A673 (cell line): ENCODE data around the gene ARRB1. TPM values are rescaled to one million over a fixed set of nuclear protein-coding genes. Genes with fewer than 3 reads are reported as not detected.

Experiments
- BruUV-seq: library from RNA; stranded (reverse); fragments of 400-500 nt; replicated peaks from 2 replicates; lab custom pipeline; 2021; lab: Mats Ljungman, UMichigan
- CTCF ChIA-PET: fragments of 300-600 bp; sonication (Branson Sonifier 250); formaldehyde crosslinking; loops from one replicate; lab custom pipeline; 2022; ENCODE audit warnings: antibody characterized with exemption; lab: Charles Lee
- POLR2A ChIA-PET: fragments of 300-600 bp; sonication (Branson Sonifier 250); formaldehyde crosslinking; loops from one replicate; lab custom pipeline; 2022; ENCODE audit warnings: antibody characterized with exemption; ENCODE audit not compliant: low non-redundant PET; lab: Charles Lee
- DNase-seq: peaks from one replicate; pipeline ENCODE4 v3.0.0-alpha.2; 2015; ENCODE audit warnings: low spot score
- H3K27ac ChIP-seq: fragments of 200-600 bp; sonication (generic); 2 replicates; pipeline ENCODE4 v1.5.1; 2016; ENCODE audit warnings: mixed run types, low read depth, mild to moderate bottlenecking, mixed read lengths, antibody characterized with exemption, low read length; ENCODE audit not compliant: poor library complexity, severe bottlenecking
- H3K27me3 ChIP-seq: fragments of 200-600 bp; sonication (generic); replicated peaks from 2 replicates; pipeline ENCODE4 v1.6.1; 2017; ENCODE audit warnings: mixed run types, low read depth, mild to moderate bottlenecking, mixed read lengths, antibody characterized with exemption, low read length; ENCODE audit not compliant: insufficient read depth, poor library complexity
- H3K36me3 ChIP-seq: fragments of 200-600 bp; sonication (generic); 2 replicates; pipeline ENCODE4 v1.6.1; 2016; ENCODE audit warnings: mixed run types, mild to moderate bottlenecking, mixed read lengths, antibody characterized with exemption, low read length; ENCODE audit not compliant: insufficient read depth, poor library complexity, severe bottlenecking
- H3K4me1 ChIP-seq: fragments of 200-600 bp; sonication (generic); 2 replicates; pipeline ENCODE4 v1.6.1; 2017; ENCODE audit warnings: mixed run types, mild to moderate bottlenecking, mixed read lengths, antibody characterized with exemption, low read length; ENCODE audit not compliant: insufficient read depth, poor library complexity, severe bottlenecking
- H3K4me3 ChIP-seq: fragments of 200-600 bp; sonication (generic); 2 replicates; pipeline ENCODE4 v1.5.1; 2016; ENCODE audit warnings: low read depth, mixed run types, mild to moderate bottlenecking, mixed read lengths, low read length; ENCODE audit not compliant: poor library complexity, severe bottlenecking
- H3K9me3 ChIP-seq: fragments of 200-600 bp; sonication (generic); 2 replicates; pipeline ENCODE4 v1.6.1; 2016; ENCODE audit warnings: mixed run types, low read depth, mild to moderate bottlenecking, mixed read lengths, antibody characterized with exemption, low read length; ENCODE audit not compliant: poor library complexity, severe bottlenecking
- EZH2 ChIP-seq: fragments of 200-600 bp; sonication (generic); IDR thresholded peaks from 2 replicates; pipeline ENCODE4 v1.6.1; 2017; ENCODE audit warnings: borderline replicate concordance, low read depth, mild to moderate bottlenecking, mixed read lengths, antibody characterized with exemption, low read length; ENCODE audit not compliant: poor library complexity, severe bottlenecking
- intact Hi-C: fragments of 100-400 bp; cut with micrococcal nuclease; formaldehyde crosslinking; loops from one replicate; pipeline ENCODE4 v1.10.0; 2022; ENCODE audit not compliant: unreplicated experiment
- total RNA-seq: library from RNA; stranded (reverse); gene quantifications from 2 replicates; pipeline ENCODE4 v1.2.3, GENCODE V29; 2021
- TF ChIP-seq, protein P1 (sequence below): fragments of 300-800, 200-600 bp; sonication (generic); conservative IDR thresholded peaks from 2 replicates; pipeline ENCODE4 v1.5.1; 2017; ENCODE audit warnings: low read depth, mild to moderate bottlenecking, antibody characterized with exemption, low read length, moderate library complexity, mixed read lengths

The ARRB1 gene
- total RNA-seq, 1 experiment from 2014 or later = 37.8 TPM

DNA sequence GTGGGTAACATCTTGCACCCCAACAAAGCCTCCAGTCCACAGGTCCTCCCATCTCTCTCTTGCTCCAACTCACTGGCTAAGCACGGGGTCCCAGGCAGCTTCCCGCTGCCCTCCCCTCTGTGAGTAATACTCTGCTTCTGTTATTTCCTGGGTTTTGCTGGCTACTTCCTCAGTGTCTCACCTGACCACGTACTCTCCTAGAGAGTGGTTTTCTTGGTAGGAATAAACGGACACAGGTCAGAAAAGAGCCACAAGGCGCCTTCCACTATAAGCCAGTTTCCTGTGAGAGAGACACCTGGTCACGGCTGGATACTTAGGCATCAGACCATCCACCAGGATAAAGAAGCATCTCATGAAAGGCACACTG lies 36.0 kb downstream of the ARRB1 start:
- DNase-seq = no peak
- TF ChIP-seq EZH2 = no peak
- TF ChIP-seq, protein P1, sequence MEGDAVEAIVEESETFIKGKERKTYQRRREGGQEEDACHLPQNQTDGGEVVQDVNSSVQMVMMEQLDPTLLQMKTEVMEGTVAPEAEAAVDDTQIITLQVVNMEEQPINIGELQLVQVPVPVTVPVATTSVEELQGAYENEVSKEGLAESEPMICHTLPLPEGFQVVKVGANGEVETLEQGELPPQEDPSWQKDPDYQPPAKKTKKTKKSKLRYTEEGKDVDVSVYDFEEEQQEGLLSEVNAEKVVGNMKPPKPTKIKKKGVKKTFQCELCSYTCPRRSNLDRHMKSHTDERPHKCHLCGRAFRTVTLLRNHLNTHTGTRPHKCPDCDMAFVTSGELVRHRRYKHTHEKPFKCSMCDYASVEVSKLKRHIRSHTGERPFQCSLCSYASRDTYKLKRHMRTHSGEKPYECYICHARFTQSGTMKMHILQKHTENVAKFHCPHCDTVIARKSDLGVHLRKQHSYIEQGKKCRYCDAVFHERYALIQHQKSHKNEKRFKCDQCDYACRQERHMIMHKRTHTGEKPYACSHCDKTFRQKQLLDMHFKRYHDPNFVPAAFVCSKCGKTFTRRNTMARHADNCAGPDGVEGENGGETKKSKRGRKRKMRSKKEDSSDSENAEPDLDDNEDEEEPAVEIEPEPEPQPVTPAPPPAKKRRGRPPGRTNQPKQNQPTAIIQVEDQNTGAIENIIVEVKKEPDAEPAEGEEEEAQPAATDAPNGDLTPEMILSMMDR = no peak
- POLR2A ChIA-PET = no interaction called here
- Histone ChIP-seq H3K36me3 (no peaks in the 10 kb centered on the region), H3K4me1 (peaks cover 39% of the 10 kb centered on the region), H3K4me3 (no peak overlapping the region), H3K9me3 (no peaks in the 10 kb centered on the region), H3K27me3 (no peaks in the 10 kb centered on the region), H3K27ac (peak overlapping the region; percentile 29)
- no TSS peak for BruUV-seq
- intact Hi-C loops = no loop called here
- CTCF ChIA-PET = no interaction called here

DNA sequence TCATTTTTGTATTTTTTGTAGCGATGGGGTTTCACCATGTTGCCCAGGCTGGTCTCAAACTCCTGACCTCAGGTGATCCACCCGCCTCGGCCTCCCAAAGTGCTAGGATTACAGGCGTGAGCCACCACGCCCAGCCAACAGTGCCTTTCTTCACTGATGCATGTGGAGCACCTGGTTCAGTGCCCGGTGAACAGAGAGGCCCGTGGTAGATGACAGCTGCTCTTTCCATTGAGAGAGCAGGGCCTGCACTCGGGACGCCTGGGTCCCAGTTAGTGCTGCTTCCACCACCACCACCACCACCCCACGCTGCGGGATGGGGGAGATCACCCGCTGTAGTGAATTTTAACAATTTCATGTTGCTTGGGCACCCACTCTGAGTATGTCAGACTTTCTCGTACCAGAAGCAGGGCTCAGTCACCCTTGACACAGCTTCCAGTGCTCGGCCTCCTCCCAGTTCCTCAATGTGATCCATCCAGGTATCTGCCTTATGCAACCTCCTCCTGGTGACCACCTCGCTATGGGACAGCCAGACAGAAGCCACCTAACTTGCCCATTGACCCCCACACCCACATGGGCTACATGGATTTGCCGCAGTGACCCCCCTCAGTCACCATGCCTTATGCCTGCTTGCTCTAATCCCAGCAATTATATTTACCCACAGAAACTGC lies 36.6 kb downstream of the ARRB1 start:
- TF ChIP-seq, protein P1 = no peak
- no peak for TF ChIP-seq EZH2
- DNase-seq = no peak
- CTCF ChIA-PET = no interaction called here
- Histone ChIP-seq H3K27me3 (no peaks in the 10 kb centered on the region), H3K36me3 (no peaks in the 10 kb centered on the region), H3K4me1 (peaks cover 34% of the 10 kb centered on the region), H3K27ac (peak overlapping the region; percentile 29), H3K9me3 (no peaks in the 10 kb centered on the region), H3K4me3 (no peak overlapping the region)
- intact Hi-C loops = no loop called here
- no TSS peak for BruUV-seq
- POLR2A ChIA-PET = no interaction called here

DNA sequence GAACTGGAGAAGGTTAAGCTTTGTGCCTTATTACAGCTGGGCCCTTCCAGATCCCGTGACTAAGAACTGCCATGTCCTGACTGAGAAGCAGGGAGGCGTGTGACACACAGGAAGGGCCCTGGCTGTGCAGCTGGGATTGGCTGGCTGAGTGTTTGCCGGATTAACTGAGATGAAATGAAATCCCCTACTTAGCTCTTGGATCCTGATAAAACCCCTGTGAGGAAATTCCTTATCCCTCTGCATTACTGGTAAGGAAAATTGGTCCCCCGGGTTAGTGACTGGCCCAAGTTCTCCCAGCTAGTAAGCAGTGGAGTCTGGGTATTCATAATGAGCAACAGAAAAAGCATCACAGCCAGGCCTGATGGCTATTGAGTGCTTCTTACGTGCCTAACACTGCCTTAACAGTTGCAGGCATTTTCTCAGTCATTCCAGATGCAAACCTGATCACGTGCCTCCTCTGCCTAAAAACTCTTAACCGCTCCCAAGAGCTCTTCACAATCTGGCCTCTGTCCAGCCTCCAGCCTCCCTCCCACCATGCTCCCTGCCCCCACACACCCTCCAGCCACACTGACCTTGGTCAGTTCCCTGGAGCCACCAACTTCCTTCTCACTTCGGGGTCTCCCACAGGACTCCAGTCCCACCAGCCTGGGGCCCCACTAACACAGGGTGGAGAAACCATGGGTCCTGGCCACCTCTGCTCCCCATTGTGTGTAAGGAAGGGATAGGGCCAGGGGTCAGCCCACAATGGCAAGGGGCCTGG lies 37.8 kb downstream of the ARRB1 start:
- TF ChIP-seq, protein P1 = no peak
- no peak for TF ChIP-seq EZH2
- no TSS peak for BruUV-seq
- DNase-seq = peak; percentile 92
- Histone ChIP-seq H3K27me3 (no peaks in the 10 kb centered on the region), H3K4me1 (peaks cover 25% of the 10 kb centered on the region), H3K4me3 (no peak overlapping the region), H3K36me3 (no peaks in the 10 kb centered on the region), H3K9me3 (no peaks in the 10 kb centered on the region), H3K27ac (peak overlapping the region; percentile 81)
- ChIA-PET POLR2A (no interaction called here), CTCF (no interaction called here)
- intact Hi-C loops = no loop called here
